ENCODE results near the gene FBXO48. TPM values are rescaled to one million over a fixed set of nuclear protein-coding genes. Genes with fewer than 3 reads are reported as not detected.

Gene FBXO48
- polyA plus RNA-seq, 1 donor (not counting 4 experiments of a cell fraction or from before 2014, with no cell fraction given), result 1.9 TPM

DNA sequence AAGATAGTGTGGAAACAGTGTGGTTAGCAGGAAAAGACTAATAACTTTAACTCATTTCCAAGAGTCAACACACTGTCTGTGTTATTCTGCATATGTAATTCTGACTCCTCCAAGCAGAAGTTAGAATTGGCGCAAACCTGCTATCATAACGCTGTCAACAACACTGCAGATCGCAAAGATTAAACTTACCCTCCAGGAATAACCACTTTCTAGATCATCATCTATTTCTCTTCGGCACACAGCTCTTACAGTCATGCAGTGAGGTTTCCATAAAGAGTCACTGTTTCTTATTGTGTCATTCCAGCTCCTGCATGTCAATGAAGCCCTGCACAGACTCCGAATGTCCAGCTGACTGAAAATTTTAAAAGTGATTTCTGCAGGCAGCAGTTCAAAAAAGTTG is 2.4 kb downstream of the FBXO48 start:
- H3K79me2 ChIP-seq (ENCODE audit: control insufficient read depth, insufficient read depth, low read length), result peaks cover 7% of the 10 kb centered on the region
- DNase-seq (ENCODE audit: low read depth, low spot score), result no peak
- TF ChIP-seq EZH2 (IDR thresholded peaks at IDR 0.05; ENCODE audit: low read length), result no peak
- TF ChIP-seq, protein P1, sequence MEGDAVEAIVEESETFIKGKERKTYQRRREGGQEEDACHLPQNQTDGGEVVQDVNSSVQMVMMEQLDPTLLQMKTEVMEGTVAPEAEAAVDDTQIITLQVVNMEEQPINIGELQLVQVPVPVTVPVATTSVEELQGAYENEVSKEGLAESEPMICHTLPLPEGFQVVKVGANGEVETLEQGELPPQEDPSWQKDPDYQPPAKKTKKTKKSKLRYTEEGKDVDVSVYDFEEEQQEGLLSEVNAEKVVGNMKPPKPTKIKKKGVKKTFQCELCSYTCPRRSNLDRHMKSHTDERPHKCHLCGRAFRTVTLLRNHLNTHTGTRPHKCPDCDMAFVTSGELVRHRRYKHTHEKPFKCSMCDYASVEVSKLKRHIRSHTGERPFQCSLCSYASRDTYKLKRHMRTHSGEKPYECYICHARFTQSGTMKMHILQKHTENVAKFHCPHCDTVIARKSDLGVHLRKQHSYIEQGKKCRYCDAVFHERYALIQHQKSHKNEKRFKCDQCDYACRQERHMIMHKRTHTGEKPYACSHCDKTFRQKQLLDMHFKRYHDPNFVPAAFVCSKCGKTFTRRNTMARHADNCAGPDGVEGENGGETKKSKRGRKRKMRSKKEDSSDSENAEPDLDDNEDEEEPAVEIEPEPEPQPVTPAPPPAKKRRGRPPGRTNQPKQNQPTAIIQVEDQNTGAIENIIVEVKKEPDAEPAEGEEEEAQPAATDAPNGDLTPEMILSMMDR (optimal IDR thresholded peaks at IDR 0.05 in 1 of 3, IDR thresholded peaks at IDR 0.05 in 1 of 3, conservative IDR thresholded peaks at IDR 0.05 in 1 of 3; ENCODE audit: extremely low read depth in 1 of 3, insufficient read depth in 2 of 3, low read length in 3 of 3), result no peak
- peaks cover 0 to 2% of the 10 kb centered on the region in 2 experiments for H3K36me3 ChIP-seq (ENCODE audit: control insufficient read depth in 2 of 2, extremely low read depth in 1 of 2, insufficient read depth in 2 of 2, low read length in 2 of 2)
- no peaks in the 10 kb centered on the region for H3K9me3 ChIP-seq (ENCODE audit: control insufficient read depth, low read depth, low read length)
- H3K27me3 ChIP-seq (ENCODE audit: control insufficient read depth, extremely low read depth, insufficient read depth, low read length), result no peaks in the 10 kb centered on the region
- dilution Hi-C loops (cut with MboI; ENCODE audit: extremely low pct_ligation_motif_present, low sequenced_read_pairs), result no loop called here
- no peaks in the 10 kb centered on the region for H4K20me1 ChIP-seq (ENCODE audit: control insufficient read depth, extremely low read depth, insufficient read depth, low read length)
- peak overlapping the region; percentile 99 for H3K27ac ChIP-seq (ENCODE audit: control insufficient read depth, insufficient read depth, low read length)
- H3K9me1 ChIP-seq (ENCODE audit: control insufficient read depth, extremely low read depth, insufficient read depth, low read length), result peaks cover 3% of the 10 kb centered on the region
- peak overlapping the region; percentile 26 for H3K9ac ChIP-seq (ENCODE audit: control insufficient read depth, extremely low read depth, insufficient read depth, low read length)
- H3K4me1 ChIP-seq (ENCODE audit: control insufficient read depth, extremely low read depth, insufficient read depth, low read length), result peaks cover 36% of the 10 kb centered on the region
- H2AFZ ChIP-seq (ENCODE audit: control insufficient read depth, low read length), result peak overlapping the region; percentile 63
- H3K4me3 ChIP-seq (ENCODE audit: control insufficient read depth in 2 of 3, extremely low read depth in 1 of 3, insufficient read depth in 2 of 3, low read depth in 1 of 3, low read length in 3 of 3), result peak overlapping the region in 1 of 3 experiments; percentile 51
- peak overlapping the region; percentile 100 for H3K4me2 ChIP-seq (ENCODE audit: control insufficient read depth, extremely low read depth, insufficient read depth, low read depth, low read length)
- FAIRE-seq, result no peak

DNA sequence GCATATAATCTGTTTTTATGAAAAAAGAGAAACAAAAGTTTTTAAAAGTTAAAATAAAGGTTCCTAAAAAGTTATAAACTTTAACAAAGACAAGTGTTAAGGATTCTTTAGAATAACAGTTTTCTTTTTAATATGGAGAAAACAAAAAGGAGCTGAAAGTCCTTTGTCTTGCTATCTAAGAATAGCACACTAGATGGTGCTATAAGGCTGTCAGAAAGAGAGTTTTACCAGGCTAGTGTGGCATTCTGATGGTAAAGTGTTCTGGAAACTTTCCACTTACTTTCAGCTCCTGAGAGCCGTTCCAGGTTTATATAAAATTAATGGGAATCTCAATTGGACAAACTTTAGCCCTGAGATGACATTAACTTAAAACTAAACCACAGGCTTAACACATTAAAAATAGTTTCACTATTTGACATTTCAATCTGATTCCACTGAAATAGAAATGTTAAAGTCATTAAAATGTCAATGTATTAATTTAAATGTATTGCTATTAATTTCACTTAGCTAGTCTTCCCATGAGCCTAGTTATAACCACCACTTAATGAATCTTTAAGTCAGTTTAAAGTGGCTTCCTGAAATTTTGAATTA is 3.7 kb downstream of the FBXO48 start:
- no peak overlapping the region for H3K9ac ChIP-seq (ENCODE audit: control insufficient read depth, extremely low read depth, insufficient read depth, low read length)
- no peak overlapping the region for H2AFZ ChIP-seq (ENCODE audit: control insufficient read depth, low read length)
- peak overlapping the region; percentile 100 for H3K4me2 ChIP-seq (ENCODE audit: control insufficient read depth, extremely low read depth, insufficient read depth, low read depth, low read length)
- peaks cover 30% of the 10 kb centered on the region for H3K4me1 ChIP-seq (ENCODE audit: control insufficient read depth, extremely low read depth, insufficient read depth, low read length)
- H3K4me3 ChIP-seq (ENCODE audit: control insufficient read depth in 2 of 3, extremely low read depth in 1 of 3, insufficient read depth in 2 of 3, low read depth in 1 of 3, low read length in 3 of 3), result no peak overlapping the region
- TF ChIP-seq, protein P1 (optimal IDR thresholded peaks at IDR 0.05 in 1 of 3, IDR thresholded peaks at IDR 0.05 in 1 of 3, conservative IDR thresholded peaks at IDR 0.05 in 1 of 3; ENCODE audit: extremely low read depth in 1 of 3, insufficient read depth in 2 of 3, low read length in 3 of 3), result peak in 2 of 3 experiments; percentile 58 to 60
- TF ChIP-seq EZH2 (IDR thresholded peaks at IDR 0.05; ENCODE audit: low read length), result no peak
- dilution Hi-C loops (cut with MboI; ENCODE audit: extremely low pct_ligation_motif_present, low sequenced_read_pairs), result no loop called here
- peaks cover 0 to 2% of the 10 kb centered on the region in 2 experiments for H3K36me3 ChIP-seq (ENCODE audit: control insufficient read depth in 2 of 2, extremely low read depth in 1 of 2, insufficient read depth in 2 of 2, low read length in 2 of 2)
- H3K27me3 ChIP-seq (ENCODE audit: control insufficient read depth, extremely low read depth, insufficient read depth, low read length), result no peaks in the 10 kb centered on the region
- no peak overlapping the region for H3K27ac ChIP-seq (ENCODE audit: control insufficient read depth, insufficient read depth, low read length)
- no peaks in the 10 kb centered on the region for H3K9me1 ChIP-seq (ENCODE audit: control insufficient read depth, extremely low read depth, insufficient read depth, low read length)
- DNase-seq (ENCODE audit: low read depth, low spot score), result no peak
- peak; percentile 77 for FAIRE-seq
- no peaks in the 10 kb centered on the region for H3K79me2 ChIP-seq (ENCODE audit: control insufficient read depth, insufficient read depth, low read length)
- H4K20me1 ChIP-seq (ENCODE audit: control insufficient read depth, extremely low read depth, insufficient read depth, low read length), result no peaks in the 10 kb centered on the region
- H3K9me3 ChIP-seq (ENCODE audit: control insufficient read depth, low read depth, low read length), result no peaks in the 10 kb centered on the region
